Activated naive CD4-positive, alpha-beta T cell (primary cell): ENCODE results near the gene DOCK4.

Experiments
- DNase-seq, 4 experiments: peaks; one replicate each; lab custom pipeline; 2025; lab: John Stamatoyannopoulos, UW

Gene DOCK4

DNA sequence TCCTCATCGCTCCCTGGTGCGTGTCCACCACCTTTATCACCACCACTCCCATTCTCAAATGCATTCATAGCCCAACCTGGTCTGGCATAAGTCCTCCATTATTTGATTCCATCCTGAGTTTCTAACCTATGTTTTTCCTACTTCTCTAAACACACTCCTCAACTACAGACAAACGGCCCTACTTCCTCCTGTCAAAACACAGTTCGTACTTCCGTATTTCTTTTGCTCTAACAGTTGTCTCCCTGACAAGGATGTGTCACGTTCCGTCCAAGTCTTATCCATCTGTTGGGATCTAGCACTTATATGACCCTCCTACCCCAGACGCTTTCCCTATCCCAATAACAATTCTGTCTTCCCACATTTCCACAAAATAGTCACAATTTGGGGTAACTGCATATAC is 46.8 kb downstream of the DOCK4 start:
- no peak for DNase-seq

GRCh38 chr7:112157072-112157471 is 49.1 kb downstream of the DOCK4 start:
- DNase-seq = no peak

GRCh38 chr7:112156412-112156811 is 49.8 kb downstream of the DOCK4 start:
- DNase-seq = no peak

- DNase-seq = no peak
Measured at GRCh38 chr7:112154690-112155089, 51.5 kb downstream of the DOCK4 start.

GRCh38 chr7:112152186-112152585 is 54.0 kb downstream of the DOCK4 start:
- DNase-seq = no peak

GRCh38 chr7:112150823-112151641 is 55.2 kb downstream of the DOCK4 start:
- DNase-seq = no peak

GRCh38 chr7:112149734-112150133 is 56.5 kb downstream of the DOCK4 start:
- DNase-seq = no peak

DNA sequence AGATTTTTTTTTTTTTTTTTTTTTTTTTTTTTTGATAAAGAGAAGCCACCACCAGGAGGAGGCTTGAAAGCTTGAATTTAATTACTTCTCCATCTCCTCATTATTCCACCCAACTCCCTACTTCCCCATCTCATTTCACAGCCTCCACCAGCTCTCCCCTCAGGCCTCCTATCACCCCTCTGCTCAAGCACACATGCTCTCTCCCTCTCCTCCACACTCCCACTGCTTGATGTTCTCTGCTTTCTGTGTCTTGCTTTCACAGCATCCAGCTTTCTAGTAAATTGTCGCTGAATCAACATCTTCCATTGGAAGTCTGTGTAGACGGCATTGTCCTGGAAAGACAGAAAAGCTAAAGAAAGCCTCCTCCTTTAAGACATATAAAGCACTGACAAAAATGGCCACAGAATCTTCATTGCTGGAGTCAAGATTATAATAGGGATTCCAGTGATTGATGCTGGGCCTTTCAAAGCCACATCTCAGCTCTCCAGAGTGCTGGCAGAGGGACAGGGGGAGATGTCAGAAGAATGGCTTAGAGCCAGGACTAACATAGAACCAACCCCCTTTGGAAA is 58.3 kb downstream of the DOCK4 start:
- no peak for DNase-seq

DNA sequence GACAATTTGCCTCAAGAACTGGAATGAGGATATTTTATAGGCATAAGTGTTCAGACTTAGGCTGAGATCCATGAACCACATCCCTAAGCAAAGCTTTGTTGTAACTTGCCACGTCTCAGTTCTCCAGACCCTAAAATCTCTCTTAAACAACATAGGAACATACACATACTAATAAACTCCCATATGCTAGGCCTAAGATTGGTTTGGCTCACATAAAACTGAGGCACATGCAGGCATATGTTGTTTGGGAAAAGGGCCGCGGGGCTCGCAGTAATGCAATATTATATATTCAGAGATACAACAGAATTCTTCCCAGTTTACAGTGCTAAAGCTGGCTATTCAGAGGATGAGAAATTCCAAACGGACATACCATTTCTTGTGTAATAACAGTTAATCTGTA is 61.0 kb downstream of the DOCK4 start:
- no peak for DNase-seq

DNA sequence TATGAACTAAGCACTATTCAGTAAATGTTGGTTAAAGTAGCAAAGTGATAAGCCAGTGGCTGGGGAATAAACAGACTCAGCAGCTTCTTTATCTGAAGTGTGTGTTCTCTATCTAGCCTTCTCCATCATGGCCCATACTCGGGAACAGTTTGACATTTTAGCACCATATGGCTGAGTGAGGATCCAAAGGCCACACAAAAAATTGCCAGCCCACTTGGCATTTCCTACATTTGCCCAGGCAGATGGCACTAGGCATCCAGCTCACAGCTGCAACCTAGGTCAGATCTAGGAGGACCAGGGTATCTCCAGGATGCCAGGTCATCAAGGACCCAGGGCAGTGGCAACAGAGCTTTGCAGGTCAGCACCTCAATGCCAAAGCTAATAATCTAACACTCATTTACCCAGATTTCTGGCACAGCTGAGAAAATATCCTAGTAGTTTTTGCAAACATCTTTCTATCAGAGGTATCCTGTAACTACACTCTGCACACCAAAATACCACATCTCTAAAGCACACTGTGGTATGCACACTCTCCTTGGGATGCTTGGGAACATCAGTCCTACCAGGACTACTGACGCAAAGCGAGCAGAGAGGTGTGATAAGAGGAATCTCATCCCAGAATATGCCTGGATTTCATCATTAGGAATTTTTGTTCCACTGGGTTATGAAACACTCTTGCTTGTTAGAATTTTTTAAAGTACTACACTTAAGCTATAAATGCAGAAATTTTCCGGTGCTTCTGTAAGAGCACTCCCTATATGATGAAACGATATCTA is 61.7 kb downstream of the DOCK4 start:
- DNase-seq = no peak

GRCh38 chr7:112143582-112143981 is 62.6 kb downstream of the DOCK4 start:
- DNase-seq = no peak

DNA sequence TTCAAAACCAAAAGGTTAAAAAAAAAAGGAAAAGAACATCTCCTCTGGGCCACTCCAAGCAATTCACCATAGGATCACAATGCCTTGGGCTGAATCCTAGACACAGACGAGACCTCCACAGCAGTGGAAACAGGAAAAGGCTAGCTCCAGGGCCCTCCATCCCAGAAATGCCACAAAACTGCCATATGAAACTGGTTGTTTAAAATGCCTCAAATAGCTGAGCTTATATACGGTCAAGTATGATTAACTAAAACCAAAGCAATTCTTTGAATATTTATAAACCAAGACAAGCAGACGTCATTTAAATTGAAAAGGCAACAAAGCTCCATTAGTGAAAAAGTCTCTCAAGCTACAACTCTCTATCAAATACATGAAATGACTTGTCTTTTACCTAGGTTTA is 63.1 kb downstream of the DOCK4 start:
- DNase-seq = no peak

GRCh38 chr7:112140600-112140999 is 65.6 kb downstream of the DOCK4 start:
- no peak for DNase-seq

- no peak for DNase-seq
Measured at GRCh38 chr7:112138938-112139337, 67.3 kb downstream of the DOCK4 start.

DNA sequence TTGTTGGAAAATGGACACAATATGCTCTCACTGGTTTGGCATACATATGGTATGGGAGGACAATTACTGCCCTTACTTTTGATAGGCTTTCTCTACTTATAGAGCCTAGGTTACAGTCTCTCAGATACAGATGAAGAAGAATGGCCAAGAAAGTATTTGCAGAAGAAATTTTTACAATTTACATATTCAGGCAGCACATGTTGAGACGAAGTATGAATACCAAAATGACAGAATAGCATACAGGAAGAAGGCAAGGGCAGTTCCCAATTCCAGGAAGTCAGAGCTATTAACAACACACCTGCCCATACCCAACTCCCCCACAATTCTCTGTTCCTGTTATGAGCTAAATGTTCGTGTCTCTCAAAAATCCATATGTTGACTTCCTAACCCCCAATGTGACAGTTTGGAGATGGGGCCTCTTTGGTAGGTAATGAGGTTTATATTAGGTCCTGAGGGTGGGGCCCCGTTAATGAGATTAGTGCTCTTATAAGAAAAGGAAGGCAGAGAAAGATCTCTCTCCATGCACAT is 67.8 kb downstream of the DOCK4 start:
- DNase-seq = no peak

GRCh38 chr7:112137141-112138101 is 68.8 kb downstream of the DOCK4 start:
- no peak for DNase-seq

DNA sequence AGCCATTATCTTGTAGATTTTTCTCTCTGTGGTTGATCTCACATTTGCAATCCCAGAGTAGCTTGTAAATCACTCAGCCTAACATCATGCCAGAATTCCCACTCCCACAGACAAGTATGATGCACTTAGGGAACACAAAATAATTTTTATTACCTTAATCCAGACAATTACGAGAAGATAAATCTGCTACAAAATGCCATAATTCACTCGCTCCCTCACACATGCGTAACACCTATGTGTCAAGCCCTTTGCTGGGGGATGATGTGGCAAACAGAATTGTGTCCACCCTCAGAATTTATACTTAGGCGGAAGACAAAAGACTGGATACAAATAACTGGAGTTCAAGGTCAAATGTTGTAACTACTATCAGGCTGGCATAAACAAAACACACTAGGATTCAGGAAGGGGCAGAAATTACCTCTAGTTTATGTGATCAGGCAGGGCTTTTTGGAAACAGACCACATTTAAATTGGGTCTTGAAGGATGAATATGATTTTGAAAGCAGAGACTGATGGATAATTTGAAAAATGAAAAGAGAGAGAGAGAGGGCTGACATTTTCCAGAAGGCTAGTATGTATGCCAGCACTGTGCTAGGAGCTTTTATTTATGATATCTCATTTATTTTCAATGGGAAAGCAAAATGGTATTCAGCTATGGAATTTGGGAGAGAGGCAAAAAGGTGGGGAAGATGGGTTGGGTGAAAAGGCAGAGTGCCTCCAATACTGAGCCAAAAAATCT is 69.8 kb downstream of the DOCK4 start:
- DNase-seq = no peak

DNA sequence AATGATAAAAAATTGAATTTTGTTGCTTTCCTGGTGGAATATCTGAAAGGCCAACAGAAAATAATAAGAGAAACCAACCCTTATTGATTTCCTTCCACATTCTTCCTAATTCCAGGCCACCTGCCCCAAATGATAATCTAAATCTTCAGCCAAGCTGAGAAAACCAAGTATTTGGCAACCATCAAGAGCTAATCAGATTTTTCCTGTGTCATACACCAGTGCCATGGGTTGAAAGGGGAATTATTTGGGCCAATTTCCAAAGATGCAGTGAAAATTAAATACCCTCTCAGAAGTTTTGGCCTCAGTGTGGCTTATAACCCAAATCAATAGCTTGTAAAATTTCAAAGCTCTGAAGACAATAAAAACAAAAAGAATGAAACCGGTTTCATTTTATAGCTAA is 70.4 kb downstream of the DOCK4 start:
- no peak for DNase-seq

- DNase-seq = no peak
Measured at GRCh38 chr7:112134039-112134438, 72.2 kb downstream of the DOCK4 start.

- no peak for DNase-seq
Measured at GRCh38 chr7:112133328-112133727, 72.9 kb downstream of the DOCK4 start.
